ENCODE data around the gene FAM50B. TPM values are rescaled to one million over a fixed set of nuclear protein-coding genes. Genes with fewer than 3 reads are reported as not detected.
A peak's percentile ranks its signal among the peaks of the same experiment; 100 is the strongest.

Gene FAM50B
- total RNA-seq, 4 donors from 2014 or later, result 12.5 to 26.6 (median 17.6) TPM

- Histone ChIP-seq H3K27ac (replicated peaks in 1 of 4) (no peak overlapping the region), H3K9me3 (no peaks in the 10 kb centered on the region), H3K36me3 (no peaks in the 10 kb centered on the region), H3K4me3 (no peak overlapping the region), H3K27me3 (no peaks in the 10 kb centered on the region), H3K4me1 (peaks cover 3 to 13% (median 6%) of the 10 kb centered on the region in 4 donors)
- WGBS, result 84% methylated on average over 6 of the region's 6 CpGs
- TF ChIP-seq, protein P1, sequence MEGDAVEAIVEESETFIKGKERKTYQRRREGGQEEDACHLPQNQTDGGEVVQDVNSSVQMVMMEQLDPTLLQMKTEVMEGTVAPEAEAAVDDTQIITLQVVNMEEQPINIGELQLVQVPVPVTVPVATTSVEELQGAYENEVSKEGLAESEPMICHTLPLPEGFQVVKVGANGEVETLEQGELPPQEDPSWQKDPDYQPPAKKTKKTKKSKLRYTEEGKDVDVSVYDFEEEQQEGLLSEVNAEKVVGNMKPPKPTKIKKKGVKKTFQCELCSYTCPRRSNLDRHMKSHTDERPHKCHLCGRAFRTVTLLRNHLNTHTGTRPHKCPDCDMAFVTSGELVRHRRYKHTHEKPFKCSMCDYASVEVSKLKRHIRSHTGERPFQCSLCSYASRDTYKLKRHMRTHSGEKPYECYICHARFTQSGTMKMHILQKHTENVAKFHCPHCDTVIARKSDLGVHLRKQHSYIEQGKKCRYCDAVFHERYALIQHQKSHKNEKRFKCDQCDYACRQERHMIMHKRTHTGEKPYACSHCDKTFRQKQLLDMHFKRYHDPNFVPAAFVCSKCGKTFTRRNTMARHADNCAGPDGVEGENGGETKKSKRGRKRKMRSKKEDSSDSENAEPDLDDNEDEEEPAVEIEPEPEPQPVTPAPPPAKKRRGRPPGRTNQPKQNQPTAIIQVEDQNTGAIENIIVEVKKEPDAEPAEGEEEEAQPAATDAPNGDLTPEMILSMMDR (IDR thresholded peaks at IDR 0.05), result no peak
- no peak for TF ChIP-seq POLR2A (IDR thresholded peaks at IDR 0.05; ENCODE audit: low read depth)
- no peak for TF ChIP-seq POLR2AphosphoS5 (IDR thresholded peaks at IDR 0.05)
- no peak for TF ChIP-seq EP300 (IDR thresholded peaks at IDR 0.05)
- intact Hi-C loops (cut with DNase I), result no loop called here
- DNase-seq (ENCODE audit: extremely low spot score), result no peak
Measured at GRCh38 chr6:3831761-3832530, 17.2 kb upstream of the FAM50B start.

- Histone ChIP-seq H3K36me3 (no peaks in the 10 kb centered on the region), H3K4me3 (no peak overlapping the region), H3K27ac (replicated peaks in 1 of 4) (peak overlapping the region in 3 of 4 donors; percentile 13 to 16 (median 15)), H3K4me1 (peaks cover 0 to 6% (median 0%) of the 10 kb centered on the region in 4 donors), H3K27me3 (no peaks in the 10 kb centered on the region), H3K9me3 (no peaks in the 10 kb centered on the region)
- peak; percentile 90 for DNase-seq (ENCODE audit: extremely low spot score)
- intact Hi-C loops (cut with DNase I), result no loop called here
- TF ChIP-seq, protein P1 (IDR thresholded peaks at IDR 0.05), result no peak
- peak; percentile 10 to 39 for TF ChIP-seq POLR2AphosphoS5 (IDR thresholded peaks at IDR 0.05)
- WGBS, result 71% methylated on average over 5 of the region's 5 CpGs
Measured at GRCh38 chr6:3835055-3835731, 14.0 kb upstream of the FAM50B start.

DNA sequence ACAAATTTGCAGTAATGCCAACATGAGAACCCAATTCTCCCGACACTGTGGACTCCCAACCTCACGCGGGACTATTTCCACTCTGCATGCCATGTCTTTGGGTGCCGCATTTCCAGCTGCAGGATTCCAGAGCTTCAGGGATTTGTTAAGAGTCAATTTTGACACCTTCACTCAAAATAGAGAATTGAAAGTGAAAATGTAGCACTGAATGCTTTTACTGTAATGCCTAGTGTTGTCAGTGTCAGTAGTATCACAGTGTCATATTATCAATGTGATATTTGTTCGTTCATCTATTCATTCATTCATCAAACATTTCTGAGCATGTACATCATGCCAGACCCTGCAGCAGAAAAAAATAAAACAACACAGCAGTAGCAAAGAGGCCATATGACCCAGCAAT, 13.4 kb upstream of the FAM50B start:
- peak overlapping the region in 2 of 4 donors; percentile 13 to 15 for H3K27ac ChIP-seq (replicated peaks in 1 of 4)
- H3K4me1 ChIP-seq, result peaks cover 0 to 6% (median 0%) of the 10 kb centered on the region in 4 donors
- no peak for TF ChIP-seq POLR2A (IDR thresholded peaks at IDR 0.05; ENCODE audit: low read depth)
- no peak for TF ChIP-seq POLR2AphosphoS5 (IDR thresholded peaks at IDR 0.05)
- no peak for TF ChIP-seq EP300 (IDR thresholded peaks at IDR 0.05)
- TF ChIP-seq, protein P1 (IDR thresholded peaks at IDR 0.05), result no peak
- DNase-seq (ENCODE audit: extremely low spot score), result peak; percentile 10
- H3K4me3 ChIP-seq, result no peak overlapping the region
- intact Hi-C loops (cut with DNase I), result no loop called here
- H3K36me3 ChIP-seq, result no peaks in the 10 kb centered on the region
- no peaks in the 10 kb centered on the region for H3K27me3 ChIP-seq
- 91% methylated on average over 5 of the region's 5 CpGs for WGBS
- no peaks in the 10 kb centered on the region for H3K9me3 ChIP-seq

DNA sequence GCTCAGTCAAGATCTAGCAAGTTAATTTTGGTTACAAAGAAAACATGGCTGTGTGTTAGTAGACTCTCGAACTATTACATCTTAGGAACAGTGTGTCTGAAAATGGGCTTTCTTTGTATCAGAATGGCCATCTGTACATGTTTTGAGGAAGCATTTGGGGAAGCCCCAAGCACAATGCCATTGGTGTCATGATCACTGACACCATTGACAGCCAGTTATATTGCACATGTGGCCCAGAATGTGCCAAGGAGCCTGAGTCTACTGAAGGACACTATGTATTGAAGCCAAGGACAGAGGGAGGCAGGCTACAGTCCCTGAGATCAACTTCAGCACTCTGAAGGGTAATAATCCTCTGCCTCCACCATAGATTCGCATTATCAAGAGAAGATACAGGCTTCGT, 12.6 kb upstream of the FAM50B start:
- Histone ChIP-seq H3K9me3 (no peaks in the 10 kb centered on the region), H3K27ac (replicated peaks in 1 of 4) (no peak overlapping the region), H3K4me3 (no peak overlapping the region), H3K36me3 (no peaks in the 10 kb centered on the region), H3K4me1 (peaks cover 1 to 10% (median 5%) of the 10 kb centered on the region in 4 donors), H3K27me3 (no peaks in the 10 kb centered on the region)
- no peak for DNase-seq (ENCODE audit: extremely low spot score)
- no peak for TF ChIP-seq POLR2A (IDR thresholded peaks at IDR 0.05; ENCODE audit: low read depth)
- no peak for TF ChIP-seq POLR2AphosphoS5 (IDR thresholded peaks at IDR 0.05)
- TF ChIP-seq, protein P1 (IDR thresholded peaks at IDR 0.05), result no peak
- no peak for TF ChIP-seq EP300 (IDR thresholded peaks at IDR 0.05)
- 97% methylated on average over 3 of the region's 3 CpGs for WGBS
- intact Hi-C loops (cut with DNase I), result no loop called here
